Retina (tissue), 1 donor: Measurements from ENCODE around the gene COL4A2.
"Not testable (repeated sequence)": the region's sequence is repeated elsewhere in the genome, so short reads cannot be mapped to it uniquely, and the experiment has no call there.

Experiments
- DNase-seq: peaks from one replicate; pipeline ENCODE4 v3.0.0-alpha.2; 2016

COL4A2 gene

GRCh38 chr13:110483386-110483968 lies 176.4 kb downstream of the COL4A2 start:
- no peak for DNase-seq

DNA sequence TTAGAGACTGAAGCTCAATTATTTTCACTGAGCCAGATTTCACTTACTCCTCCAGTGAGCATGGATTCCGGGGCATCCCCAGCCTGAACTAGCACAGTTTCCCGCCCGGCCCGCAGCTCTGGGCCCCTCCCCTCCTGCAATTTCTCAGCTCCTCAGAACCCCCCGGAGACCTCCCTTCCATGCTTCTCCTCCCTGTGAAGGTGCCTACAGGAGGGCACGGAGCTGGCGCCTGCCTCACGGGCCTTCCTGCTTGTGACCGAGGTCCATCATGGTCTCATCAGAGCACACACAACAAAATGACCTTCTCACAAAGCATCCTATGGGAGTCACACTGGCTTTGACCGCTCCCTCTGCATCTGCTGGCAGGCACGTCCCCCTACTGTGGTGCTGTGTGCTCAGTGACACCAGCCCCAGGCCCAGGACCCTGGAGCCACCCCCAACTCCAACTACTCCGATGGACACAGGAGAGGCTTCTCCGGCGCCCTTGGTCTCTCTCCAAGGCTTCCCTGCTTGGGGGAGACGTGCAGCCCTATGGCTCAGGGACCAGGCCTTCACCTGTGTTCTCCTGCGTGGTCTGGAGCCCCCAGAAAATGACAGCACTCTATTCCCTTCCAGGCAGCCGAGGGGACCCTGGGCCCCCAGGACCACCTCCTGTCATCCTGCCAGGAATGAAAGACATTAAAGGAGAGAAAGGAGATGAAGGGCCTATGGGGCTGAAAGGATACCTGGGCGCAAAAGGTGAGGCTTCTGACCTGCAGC lies 177.4 kb downstream of the COL4A2 start:
- no peak for DNase-seq

- DNase-seq = no peak
Measured at GRCh38 chr13:110485604-110486003, 178.5 kb downstream of the COL4A2 start.

- DNase-seq = no peak
Measured at GRCh38 chr13:110486061-110486715, 179.1 kb downstream of the COL4A2 start.

- DNase-seq = not testable (repeated sequence)
Measured at GRCh38 chr13:110486880-110487279, 179.8 kb downstream of the COL4A2 start.

DNA sequence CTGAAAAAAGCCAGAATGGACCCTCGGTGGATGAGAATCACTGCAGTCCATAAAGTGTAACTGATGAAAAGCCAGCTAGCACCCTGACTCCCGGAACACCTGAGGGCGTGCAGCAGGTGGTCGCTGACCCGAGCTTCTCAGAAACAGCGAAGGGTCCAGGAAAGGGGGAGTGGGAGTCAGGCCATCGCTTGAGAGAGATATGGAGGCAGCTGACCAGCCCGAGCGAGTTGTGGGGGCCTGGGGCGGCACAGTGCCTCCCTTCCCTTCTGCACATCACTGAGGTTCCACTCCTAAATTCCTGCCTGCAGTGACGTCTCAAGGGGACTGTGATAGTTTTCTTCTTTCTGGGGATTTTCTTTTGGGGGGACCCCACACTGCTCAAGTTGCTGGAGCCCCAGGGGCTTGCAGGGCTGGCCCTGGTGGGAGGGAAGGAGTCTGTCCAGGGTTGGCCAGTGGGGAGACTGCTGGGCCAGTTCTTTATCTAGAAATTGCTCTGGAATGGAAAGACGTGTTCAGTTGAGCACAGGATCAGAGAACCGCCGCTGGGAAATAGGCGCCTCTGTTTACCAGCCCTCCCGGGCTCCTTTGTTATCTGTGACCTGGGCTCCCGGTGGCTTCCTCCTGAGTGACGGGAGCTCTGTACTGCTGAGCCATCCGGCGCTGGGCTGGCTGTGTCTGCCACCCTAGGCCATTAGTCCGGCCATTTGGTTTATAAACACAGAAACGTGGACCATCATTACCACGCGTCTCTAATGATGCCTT lies 183.1 kb downstream of the COL4A2 start:
- no peak for DNase-seq

GRCh38 chr13:110491869-110492678 lies 185.0 kb downstream of the COL4A2 start:
- DNase-seq = no peak

DNA sequence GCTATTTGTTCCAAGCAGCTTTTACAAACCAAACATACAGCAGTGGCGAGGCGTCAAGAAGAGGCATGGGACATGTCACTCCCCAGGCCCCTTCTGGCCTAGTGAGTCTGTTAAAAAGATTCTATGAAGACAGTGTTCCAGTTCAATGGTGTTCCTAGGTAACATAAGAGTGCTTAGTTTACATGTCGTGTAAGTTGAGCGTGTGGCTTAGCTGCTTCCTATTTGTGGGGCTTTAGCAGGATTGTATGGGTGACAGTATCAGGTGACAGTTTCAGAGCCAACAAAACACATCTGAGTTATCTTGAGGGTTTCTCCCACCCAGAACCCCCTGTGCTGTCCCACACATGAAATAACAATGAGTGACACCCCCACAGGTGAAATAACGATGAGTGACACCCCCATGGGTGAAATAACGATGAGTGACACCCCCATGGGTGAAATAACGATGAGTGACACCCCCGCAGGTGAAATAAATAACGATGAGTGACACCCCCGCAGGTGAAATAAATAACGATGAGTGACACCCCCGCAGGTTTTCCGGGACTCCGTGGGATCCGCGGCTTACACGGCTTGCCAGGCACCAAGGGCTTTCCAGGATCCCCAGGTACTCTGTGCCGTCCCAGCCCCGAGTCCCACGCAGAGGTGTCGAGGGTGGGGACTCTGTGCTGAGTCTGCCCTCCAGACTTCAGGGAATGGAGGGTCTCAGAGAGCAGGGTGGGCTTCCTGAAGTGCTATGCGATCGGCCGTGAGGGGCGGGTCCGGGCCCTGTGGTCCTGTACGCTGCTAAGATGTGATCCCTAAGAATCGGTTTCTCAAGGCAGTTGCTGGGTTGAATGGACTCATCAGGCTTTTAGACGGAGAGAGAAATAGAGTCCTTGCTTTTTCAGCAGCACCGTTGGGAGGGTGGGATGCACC lies 185.9 kb downstream of the COL4A2 start:
- no peak for DNase-seq

- no peak for DNase-seq
Measured at GRCh38 chr13:110493613-110494012, 186.5 kb downstream of the COL4A2 start.

DNA sequence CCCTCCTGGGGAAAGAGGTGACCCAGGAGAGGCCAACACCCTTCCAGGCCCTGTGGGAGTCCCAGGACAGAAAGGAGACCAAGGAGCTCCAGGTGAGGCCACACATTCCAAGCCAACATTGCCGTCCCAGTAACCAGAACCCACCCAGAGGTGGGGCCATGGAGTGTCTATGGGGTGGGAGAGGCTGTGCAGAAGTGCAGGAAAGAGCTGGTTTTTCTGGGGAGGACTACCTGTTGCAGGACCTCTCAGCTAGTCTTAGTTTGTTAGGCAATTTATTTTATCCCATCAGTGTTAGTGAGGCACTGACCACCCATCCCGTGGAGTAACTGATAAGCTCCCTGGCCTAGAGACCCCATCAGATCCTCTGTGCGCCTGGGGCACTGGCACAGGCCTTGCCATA lies 188.3 kb downstream of the COL4A2 start:
- no peak for DNase-seq

GRCh38 chr13:110495881-110496280 lies 188.8 kb downstream of the COL4A2 start:
- no peak for DNase-seq

DNA sequence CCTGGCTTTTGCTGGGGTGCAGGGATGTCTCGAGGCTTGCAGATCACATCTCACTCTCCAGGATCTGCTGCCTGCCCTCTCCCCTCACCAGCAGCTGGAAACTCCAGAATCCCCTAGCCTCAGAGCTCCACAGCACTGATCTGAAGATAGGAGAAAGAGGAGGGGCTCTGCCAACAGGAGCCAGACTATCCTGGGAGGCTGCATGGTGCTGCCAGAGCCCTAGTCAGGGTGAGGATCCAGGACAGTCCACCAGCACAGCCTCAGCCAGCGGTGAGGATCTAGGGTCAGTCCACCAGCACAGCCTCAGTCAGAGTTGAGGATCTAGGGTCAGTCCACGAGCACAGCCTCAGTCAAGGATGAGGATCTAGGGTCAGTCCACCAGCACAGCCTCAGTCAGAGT lies 189.2 kb downstream of the COL4A2 start:
- DNase-seq = no peak

DNA sequence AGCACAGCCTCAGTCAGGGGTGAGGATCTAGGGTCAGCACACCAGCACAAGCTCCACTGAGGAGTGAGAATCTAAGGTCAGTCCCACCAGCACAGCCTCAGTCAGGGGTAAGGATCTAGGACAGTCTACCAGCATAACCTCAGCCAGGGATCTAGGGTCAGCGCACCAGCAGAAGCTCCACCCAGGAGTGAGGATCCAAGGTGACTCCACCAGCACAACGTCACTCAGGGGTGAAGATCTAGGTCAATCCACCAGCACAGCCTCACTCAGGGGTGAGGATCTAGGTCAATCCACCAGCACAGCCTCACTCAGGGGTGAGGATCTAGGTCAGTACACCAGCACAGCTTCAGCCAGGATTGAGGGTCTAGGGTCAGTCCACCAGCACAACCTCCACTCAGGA lies 189.9 kb downstream of the COL4A2 start:
- DNase-seq = no peak

DNA sequence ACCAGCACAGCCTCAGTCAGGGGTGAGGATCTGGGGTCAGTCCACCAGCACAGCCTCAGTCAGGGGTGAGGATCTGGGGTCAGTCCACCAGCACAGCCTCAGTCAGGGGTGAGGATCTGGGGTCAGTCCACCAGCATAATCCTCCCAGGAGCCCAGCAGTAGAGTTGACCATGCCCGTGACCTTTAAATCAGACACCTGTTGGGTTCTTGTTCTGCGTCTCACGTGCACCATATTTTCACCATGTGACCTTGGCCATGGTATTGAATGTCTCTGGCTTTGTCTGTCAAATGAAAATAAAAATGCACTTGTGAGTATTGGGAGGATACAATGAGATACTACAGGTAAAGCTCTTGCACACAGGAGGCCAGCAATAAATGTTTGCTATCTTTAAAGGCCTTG lies 190.8 kb downstream of the COL4A2 start:
- DNase-seq = not testable (repeated sequence)

DNA sequence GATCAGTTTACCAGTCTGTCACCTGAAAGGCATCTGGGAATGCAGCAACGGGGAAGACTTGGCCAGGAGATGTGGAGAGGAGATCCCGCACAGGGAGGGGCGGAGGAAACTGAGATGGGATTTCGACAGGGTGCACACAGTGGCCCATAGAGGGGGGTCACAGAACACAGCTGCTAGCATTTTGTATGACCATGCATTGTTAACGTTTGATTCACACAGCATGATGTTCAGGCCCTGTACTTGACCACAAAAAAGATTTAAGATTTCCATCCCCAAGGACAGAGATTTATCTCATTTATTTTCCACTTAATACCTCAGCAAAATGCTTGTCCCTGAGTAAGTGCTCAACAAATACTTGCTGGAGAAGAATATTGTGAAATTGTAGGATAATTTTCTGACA lies 191.2 kb downstream of the COL4A2 start:
- DNase-seq = no peak

- no peak for DNase-seq
Measured at GRCh38 chr13:110498765-110499164, 191.7 kb downstream of the COL4A2 start.

GRCh38 chr13:110499621-110500281 lies 192.7 kb downstream of the COL4A2 start:
- DNase-seq = peak; percentile 70

DNA sequence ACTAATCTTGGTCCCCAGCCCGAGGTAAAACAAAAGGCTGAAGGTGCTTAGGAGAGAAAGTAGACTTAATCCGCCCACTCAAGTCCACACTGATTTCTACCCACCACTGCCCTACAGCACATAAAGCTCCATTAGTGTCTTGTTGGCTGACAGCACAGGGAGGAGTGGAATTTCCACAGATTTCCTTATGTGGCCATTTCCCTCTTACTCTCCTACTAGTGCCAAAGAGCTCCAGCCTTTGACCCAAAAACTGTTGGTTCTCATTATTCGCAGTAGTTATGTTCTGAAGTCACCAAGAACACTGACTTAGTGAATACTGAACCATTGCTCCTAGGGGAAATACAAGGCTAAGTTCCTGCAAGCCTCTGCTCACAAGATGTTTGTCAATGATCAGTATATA lies 193.3 kb downstream of the COL4A2 start:
- DNase-seq = no peak

DNA sequence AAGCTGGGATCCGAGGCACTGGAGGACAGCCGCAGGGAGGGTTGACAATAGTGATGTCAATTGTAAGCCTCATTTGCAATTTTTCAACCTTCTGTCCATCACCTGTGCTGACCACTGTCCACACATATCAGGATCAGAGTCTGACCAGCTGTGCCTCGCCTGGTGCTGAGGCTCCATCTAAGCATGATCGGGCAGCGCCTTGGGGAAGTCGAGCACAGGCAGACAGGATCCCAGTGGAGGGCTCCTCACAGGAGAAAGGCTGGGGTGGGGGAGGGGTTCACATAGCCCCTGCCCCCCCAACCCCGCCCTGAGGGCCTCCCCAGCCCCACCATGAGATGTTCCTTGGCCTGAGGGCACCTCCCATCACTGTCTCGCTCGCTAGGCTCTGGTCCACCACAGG lies 194.1 kb downstream of the COL4A2 start:
- no peak for DNase-seq

DNA sequence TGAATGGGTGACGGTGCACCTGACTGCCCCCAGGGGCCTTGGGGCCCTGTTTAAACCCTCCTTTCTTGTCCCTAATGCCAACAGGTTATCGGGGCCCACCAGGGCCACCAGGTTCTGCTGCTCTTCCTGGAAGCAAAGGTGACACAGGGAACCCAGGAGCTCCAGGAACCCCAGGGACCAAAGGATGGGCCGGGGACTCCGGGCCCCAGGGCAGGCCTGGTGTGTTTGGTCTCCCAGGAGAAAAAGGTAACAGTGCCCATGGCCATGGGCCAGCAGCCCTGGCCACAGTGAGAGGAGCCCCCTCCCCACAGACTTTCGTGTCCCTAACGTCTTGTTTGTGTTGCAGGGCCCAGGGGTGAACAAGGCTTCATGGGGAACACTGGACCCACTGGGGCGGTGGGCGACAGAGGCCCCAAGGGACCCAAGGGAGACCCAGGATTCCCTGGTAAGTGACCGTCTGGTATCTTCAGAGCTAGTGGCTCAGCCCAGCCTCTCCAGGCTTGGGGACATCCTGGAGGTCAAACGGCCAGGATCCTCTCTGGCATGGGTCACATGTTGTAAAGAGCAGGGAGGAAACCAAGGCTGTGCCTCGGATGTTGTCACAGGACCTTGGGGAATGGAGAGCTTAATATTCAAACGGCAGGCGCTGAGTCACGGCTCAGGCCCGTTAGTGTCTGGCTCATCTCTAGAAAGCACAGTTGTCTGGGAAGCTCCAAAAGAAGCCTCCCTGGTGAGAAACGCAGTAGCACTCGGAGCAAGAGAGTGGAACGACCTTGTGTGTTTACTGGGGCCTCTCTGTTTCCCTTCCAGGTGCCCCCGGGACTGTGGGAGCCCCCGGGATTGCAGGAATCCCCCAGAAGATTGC lies 196.2 kb downstream of the COL4A2 start:
- no peak for DNase-seq
